ENCODE results near the gene DPH3.

DPH3 gene

DNA sequence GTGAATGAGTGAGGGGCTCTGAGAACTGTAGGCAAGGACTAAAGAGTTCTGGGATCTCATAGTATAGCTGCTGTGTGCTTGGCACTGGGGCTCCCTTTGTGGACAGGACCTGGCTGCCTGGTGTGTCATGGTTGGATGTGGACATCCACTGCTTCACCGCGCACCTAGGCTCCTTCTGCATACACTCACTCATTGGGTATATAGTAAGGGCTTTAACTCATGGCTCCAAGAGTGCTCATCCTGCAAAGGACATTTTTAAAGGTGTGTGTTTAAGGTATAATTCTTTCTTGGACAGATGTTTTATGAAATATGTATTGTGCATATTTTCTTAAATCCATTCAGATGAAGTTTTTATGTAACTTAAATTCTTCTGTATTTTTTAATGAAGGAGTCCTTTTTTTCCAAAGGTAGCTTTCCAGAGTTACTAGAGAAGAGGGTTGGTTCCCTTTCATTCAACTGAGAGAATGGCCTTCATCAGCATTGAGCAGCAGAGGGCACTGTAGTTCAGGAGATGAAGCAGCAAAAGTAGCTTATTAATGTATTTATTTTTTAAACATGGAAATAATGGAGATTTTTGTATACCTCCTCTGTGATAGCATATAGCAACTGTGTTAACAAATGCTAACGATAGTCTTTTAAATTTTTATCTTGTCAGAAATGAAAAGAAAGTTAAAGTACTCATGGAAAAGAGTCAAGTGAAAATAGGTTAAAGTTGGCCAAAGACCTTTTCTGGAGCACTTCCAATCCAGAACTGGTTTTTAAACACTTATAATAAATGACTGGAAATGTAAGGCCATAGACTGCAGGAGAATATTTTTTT is 25.5 kb upstream of the DPH3 start:
- no peak for DNase-seq

DNA sequence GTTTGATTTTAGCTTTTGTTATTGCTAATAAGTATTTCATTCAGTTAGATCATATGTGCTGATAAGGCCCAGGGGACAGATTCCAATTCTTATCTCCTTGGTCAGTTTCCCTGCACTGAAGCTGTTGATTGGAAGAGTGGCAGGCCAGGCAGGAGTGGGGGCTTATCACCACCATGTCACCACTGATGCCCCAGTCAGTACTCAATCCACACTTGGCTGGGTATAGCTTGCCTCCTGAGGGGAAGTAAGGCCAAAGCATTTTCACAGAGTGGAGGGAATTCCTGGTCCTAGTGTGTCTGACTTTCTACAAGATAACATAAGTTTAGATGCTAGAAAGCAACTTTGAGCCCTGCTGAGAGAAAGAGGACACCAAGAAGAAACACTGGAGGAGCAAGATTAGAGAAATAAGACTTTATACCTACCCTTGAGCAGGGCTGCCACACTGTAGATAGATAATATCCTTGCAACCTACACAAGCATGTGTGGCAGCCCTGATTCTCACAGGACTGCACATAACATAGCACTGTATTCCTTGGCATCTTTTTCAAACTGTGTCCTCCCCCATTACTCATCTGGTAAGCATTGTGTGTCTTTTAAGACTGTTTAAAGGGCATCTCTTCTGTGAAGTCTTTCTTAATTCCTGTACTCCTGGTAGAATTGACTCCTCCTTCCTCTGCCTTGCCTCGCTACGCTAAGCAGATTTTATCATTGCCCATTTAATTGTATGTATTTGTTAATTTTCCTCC is 24.6 kb upstream of the DPH3 start:
- DNase-seq = no peak

DNA sequence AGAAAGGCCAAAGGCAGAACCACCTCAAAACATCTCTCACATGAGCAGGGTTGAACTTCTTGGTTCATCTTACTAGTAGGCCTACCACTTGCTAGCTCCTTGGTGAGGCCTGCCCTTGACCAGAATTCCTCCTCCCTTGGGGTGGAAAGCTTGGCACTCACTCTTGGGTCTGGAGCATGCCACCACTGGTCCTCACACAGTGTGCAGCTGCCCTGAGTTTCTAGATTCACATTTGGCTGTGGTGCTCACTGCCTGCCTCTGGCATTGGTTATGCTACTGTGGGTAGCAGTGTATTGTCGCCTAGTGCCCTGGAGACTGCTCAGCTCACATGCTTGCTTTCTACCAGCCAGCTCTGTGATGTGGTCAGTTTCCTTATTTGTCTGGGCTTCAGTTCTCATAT is 23.9 kb upstream of the DPH3 start:
- no peak for DNase-seq

DNA sequence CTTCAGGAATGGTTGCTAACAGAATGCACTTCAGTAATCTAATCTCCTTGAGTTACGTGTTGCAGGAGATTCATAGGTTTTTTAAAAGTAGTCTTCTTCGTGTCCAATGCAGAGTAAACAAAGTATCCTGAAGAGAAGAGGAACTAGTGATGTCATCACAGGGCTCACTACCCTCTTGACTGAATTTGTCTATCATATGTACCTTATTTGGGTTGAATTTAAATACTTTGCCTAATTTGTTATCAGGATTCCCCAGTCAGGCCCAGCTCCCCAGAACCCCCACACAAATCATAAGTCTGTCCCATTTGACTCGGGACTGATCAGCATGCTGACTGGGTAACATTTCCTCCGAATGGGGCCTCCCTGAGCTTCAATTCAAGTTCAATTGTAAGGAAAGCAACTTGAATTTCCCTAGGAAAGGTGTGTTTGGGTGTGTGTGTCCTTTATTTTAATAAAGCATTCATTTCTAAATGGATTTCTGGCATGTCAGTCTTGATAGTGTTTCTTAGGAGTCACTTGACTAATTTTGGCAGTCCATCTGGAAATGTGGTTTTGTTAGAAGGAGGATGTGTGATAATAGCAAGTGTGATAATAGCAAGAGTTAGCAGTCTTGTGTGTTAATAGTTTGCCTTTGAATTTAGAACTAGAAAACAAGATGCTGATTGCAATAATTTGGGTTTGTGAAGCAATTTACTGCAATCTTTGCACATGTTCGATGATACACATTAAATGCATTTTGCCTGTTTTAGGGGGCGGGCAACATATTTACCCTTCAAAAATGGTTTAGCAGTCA is 22.2 kb upstream of the DPH3 start:
- DNase-seq = no peak

DNA sequence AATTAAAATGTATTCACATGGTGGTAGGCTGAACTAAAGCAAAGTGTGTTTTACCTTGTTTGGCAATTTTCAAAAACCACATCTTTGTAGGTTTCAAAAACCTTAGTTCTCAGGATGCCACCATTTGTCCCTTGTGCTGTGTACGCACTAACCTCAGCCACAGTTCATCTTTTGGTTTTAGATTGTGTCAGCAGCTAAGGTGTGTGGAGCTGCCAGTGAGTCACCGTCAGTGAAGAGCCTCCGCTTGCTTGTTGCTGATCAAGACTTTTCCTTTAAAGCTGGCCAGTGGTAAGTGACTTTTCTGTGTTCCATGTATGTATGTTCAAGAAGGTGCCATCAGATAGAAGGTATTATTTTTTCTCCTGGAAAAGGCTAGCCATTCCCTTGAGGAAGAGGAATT is 21.4 kb upstream of the DPH3 start:
- DNase-seq = peak; percentile 89

DNA sequence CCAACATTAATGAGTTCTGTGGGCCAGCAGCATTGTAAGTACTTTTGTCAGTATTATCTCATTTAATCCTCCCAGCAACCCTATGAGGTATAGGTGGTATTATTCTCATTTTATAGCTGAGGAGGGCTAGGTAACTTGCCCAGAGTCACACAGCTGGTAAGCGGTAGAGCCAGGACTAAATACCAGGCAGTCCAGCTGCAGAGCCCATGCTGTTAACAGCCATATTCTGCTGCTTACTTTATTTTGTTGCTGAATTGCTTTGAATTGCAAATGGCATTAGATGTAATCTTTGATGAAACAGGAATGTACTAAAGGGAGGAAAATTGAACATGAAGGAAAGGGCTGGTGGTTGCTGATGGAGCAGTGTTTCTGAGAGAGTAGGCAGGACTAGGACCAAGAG is 19.9 kb upstream of the DPH3 start:
- DNase-seq = no peak

DNA sequence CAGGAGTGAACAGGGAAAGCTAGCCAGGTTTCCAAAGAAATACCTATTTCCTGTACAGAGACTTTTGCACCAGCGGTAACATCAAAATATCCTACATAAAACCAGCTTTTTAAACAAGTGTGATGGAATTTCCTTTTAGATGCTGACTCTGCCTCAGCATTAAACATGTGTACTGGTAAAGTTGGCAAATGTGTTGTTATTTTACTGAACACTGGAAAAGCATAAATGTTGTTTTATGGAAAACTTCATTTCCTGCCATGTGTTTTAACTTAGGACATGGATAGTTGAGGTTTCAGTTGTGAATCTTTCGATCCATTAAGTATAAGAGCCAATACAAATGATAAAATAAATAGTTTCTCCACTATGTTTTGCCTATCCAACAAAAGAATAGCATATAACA is 15.9 kb upstream of the DPH3 start:
- DNase-seq = no peak

GRCh38 chr3:16279010-16279801 is 14.5 kb upstream of the DPH3 start:
- DNase-seq = no peak

- DNase-seq = no peak
These were observed 12.7 kb upstream of the DPH3 start for GRCh38 chr3:16277471-16277870.

DNA sequence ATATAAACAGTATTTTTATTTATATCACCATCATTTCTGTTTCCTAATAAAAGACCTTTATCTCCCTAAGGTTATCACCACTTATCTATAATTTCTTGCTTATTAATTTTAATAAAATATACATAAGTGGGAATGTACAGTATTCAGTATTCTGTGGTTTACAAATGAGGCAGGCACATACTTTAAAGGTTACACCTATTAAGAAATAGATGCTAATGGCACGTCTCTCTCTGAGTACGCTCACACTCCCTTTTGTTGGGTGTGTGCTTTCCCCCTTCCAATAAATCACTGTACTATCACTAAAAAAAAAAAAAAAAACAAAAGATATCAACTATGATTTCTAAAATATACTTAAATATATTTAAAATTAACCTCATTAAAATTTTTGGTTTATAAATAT is 9.1 kb upstream of the DPH3 start:
- DNase-seq = no peak

DNA sequence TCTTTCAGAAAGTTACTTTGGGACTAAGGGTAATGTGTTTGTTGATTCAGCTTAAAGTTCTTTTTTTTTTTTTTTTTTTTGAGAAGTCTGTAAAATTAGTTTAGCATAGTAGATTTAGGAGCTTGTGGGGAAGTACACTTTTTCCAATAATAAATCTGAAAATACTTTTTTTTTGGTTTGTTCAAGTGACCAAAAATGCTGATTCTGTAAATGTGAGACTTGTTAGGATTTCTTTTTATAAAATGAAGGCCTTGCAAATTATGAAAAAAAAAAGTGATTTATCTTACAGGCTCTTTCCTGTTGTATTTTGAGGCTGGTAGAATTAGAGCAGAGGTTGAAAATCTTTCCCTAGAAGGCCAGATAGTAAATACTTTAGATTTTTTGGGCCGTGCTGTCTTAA is 7.8 kb upstream of the DPH3 start:
- DNase-seq = no peak

GRCh38 chr3:16270855-16271254 is 6.1 kb upstream of the DPH3 start:
- no peak for DNase-seq

GRCh38 chr3:16266714-16267113 is 2.0 kb upstream of the DPH3 start:
- DNase-seq = no peak

DNA sequence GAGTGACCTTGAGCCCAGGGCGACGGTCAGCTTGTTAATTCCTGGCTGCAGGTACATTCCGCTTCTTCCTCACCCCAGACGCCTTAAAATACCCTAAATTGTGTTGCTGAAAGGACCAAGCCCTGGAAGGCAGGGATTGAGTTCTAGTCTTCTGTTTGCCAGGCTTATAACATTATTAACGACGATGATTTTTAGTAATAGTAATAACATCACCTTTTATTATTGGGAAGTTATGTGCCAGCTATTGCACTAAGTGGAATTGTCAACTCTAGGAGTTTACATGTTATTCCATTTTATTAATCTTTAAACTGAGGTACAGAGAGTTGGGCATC is 678 bp upstream of the DPH3 start:
- DNase-seq = no peak

DNA sequence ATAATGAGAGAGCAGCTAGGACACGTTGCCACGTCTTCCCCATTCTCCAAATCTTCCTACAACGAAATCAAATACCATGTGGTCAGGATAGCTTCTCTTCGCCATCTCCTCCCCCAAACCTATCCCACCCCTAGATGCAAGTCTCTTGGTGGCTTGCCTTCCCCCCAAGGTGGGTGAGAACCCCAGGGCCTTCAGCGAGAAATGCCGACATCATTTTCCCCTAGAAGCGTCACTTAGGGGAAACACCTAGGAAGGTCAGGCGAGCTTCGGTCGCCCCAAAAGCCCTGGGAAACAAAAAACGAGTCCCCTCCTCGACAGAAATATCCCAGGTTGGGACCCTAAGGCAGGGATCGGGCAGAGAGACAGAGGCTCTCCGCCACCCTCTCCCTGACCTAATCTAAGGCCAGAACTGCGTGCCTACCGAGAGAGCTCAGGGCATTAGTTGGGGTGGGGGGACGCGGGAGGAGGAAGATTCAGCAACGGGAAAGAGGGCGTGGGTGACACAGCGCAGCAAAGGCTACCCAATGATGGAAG is 502 bp downstream of the DPH3 start:
- no peak for DNase-seq

GRCh38 chr3:16262174-16262573 is 2.6 kb downstream of the DPH3 start:
- no peak for DNase-seq

GRCh38 chr3:16260046-16260445 is 4.7 kb downstream of the DPH3 start:
- DNase-seq = no peak

DNA sequence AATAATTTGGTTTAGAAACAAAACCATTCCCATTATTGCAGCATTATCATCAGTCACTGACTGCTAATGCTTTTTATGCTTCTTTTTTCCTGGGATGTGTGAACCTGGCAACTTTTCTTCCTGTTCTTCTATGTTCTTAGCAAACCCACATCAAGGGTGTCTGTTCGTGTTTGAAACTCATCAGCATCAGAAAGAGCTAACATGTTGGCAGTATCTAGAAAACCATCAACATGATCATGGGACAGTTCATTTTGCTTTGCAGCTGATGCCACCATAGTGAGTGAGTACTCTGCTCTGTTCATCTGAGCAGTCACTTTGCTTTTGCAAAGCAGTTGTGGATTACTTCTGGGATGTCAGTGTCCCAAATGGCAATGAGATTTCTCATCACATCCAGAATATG is 5.9 kb downstream of the DPH3 start:
- no peak for DNase-seq

DNA sequence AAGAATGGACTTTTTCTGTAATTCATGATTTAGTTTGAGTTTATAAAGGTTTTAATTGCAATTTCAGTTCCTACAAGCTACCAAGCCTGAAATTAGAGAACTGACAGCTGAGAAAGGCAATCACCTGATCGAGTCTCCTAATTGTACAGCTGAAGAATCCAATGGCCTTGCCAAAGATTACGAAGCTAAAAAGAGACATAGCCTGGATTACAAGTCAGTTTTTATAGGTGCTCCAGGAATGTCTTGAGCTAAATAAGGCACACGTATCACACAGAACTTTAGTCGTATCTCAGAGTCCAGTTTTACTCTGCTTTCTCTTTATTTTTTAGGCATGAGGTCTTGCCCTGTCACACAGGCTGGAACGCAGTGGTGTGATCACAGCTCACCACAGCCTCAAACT is 6.6 kb downstream of the DPH3 start:
- no peak for DNase-seq

- no peak for DNase-seq
These were observed 7.4 kb downstream of the DPH3 start for GRCh38 chr3:16257309-16257708.

DNA sequence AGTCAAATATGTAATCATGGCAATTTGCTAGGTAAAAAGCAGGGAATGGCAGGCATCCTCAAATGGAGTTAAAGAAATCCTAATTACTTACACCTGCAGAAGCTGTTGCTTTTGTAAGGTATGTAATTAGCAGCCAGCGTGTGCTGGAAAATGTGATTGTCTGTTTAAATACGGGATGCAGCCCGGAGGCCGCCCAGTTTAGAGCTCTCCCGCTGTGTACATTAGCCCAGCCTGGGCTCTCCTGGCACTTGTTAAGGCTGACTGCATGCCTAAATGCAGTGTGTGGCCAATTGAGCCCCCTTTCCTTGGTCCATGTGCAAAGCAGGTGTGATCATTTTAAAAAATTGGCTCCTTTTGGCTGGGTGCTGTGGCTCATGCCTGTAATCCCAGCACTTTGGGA is 9.0 kb downstream of the DPH3 start:
- DNase-seq = no peak

- DNase-seq = peak; percentile 39
These were observed 9.4 kb downstream of the DPH3 start for GRCh38 chr3:16255326-16255725.

- DNase-seq = peak; percentile 81
These were observed 9.8 kb downstream of the DPH3 start for GRCh38 chr3:16254916-16255315.

Data from activated CD4-positive, alpha-beta T cell treated with anti-CD3 and anti-CD28 coated beads, Interleukin-2, amount 50 U/mL, for 16 hours (primary cell).